Measurements from ENCODE around the gene VSTM2L.

Gene VSTM2L

GRCh38 chr20:37969949-37970855 lies 67.3 kb downstream of the VSTM2L start:
- DNase-seq (ENCODE audit: low spot score), result no peak

- no peak for DNase-seq (ENCODE audit: low spot score)
Measured at GRCh38 chr20:37970856-37971245, 67.9 kb downstream of the VSTM2L start.

- no peak for DNase-seq (ENCODE audit: low spot score)
Measured at GRCh38 chr20:37971561-37972127, 68.7 kb downstream of the VSTM2L start.

DNA sequence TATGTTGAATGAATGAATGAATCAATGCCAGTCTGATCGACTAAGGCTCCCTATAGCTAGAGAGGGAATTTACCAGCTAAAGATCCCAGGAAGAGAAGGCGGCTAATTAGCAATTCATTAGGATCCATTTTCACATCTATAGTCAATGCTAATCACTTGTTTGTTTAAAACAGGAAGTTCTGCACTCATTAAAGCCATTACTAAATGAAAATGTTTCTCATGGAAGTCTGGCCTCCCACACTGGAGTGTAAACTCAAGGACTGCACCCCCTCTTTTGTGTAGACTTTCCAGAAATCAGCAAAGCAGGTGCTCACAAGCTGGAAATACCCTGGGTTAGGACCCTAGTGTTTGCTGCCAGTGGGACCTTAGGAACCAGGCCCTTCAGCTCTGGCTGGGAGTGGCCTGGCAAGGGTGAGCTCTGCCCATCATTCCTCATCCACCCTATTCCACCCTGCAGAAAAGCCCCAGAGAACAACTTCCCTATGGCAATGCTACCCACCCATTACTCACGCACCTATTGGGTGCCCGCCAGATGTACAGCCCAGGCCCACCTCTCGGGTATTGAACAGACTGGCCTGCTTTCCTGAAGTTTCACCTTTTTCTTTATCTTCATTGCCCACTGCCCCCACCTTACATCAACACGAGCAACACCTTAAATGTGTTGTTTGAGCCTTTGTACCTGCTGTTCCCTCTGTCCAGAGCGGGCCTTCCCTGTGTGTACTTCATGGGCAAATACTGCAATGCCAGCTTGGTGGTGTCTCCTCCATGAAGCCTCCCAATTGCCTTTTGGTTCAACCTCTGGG lies 69.5 kb downstream of the VSTM2L start:
- no peak for DNase-seq (ENCODE audit: low spot score)

- no peak for DNase-seq (ENCODE audit: low spot score)
Measured at GRCh38 chr20:37973059-37973910, 70.4 kb downstream of the VSTM2L start.

- DNase-seq (ENCODE audit: low spot score), result no peak
Measured at GRCh38 chr20:37976887-37977286, 74.0 kb downstream of the VSTM2L start.

DNA sequence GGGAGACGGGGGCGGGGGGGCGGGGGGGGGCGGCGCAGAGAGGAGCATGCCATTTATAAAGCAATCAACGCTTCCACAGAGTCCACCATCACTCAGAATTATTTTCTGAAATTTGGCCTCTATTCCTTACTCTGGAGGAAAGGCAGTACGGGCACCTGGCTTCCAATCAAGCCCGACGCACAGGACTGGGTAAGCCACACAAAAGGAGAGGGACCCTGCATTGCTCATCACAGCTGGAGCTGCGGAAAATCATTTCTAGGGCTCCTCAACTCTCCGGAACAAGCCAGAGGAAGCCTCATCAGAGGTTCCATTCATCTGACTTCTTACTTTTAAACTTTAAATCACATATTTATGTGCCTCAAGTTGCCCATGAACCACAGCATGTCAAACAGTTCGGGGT lies 74.4 kb downstream of the VSTM2L start:
- DNase-seq (ENCODE audit: low spot score), result no peak

DNA sequence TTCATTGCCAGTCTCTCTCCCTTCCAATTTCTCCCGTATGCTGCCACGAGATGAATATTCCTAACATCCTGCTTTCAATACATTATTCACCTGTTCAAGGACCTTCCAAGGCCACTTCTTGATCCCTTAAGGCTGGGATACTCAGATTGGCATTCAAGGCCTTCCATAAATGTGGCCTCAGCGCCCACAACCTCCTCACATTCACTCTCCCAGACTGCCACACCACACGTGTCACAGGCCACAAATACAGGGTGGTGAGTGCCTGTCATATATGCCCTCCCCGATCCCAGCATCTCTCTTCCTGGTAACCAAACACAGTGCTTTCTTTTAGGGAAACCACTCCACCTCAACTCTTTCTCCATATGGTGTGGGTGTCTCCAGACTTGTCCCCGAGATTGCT lies 74.9 kb downstream of the VSTM2L start:
- no peak for DNase-seq (ENCODE audit: low spot score)

DNA sequence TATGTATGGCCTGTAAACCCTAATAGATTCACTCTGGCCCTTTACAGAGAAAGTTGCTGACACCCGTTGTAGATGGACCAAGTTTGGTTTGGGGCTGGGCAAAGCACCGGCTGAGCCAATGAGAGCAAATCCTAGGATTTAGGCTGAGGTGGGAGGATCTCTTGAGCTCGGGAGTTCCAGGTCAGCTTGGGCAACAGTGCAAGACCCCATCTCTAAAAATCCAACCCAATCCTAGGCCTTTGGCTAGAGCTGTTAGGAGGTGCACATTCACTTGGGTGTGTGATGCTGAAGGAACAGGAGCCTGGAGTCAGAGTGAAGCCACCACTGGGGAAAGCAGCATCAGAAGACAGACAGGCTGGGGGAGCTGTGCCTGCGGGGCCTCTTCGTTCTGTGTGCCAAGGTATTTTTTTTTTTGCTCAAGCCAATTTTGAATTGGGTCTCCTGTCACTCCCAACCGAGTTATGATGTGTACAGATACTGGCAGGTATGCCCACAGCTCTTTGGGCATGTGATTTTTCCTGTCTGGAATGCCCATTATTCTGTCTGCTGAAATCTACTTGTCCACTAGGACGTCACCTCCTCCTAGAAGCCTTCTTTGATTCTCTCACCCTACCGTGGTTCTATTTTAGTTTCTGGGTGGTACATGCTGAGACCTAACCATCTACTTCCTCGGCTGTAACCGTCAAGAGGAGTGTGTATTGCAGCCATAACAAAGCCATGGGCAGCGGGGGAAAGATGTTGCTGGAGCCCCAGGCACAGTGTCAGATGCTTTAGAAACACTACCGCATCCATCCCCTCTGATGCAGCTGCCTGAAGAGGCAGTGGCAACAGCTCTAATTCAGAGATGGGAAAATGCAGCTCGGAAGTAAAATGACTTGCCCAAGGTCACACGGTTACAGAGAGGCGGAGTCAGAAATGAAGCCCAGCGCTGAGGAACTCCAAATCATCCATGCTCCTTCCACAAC lies 76.4 kb downstream of the VSTM2L start:
- no peak for DNase-seq (ENCODE audit: low spot score)

- DNase-seq (ENCODE audit: low spot score), result no peak
Measured at GRCh38 chr20:37980383-37980782, 77.5 kb downstream of the VSTM2L start.

GRCh38 chr20:37980876-37981275 lies 77.9 kb downstream of the VSTM2L start:
- DNase-seq (ENCODE audit: low spot score), result no peak

GRCh38 chr20:37981568-37981967 lies 78.6 kb downstream of the VSTM2L start:
- DNase-seq (ENCODE audit: low spot score), result no peak

DNA sequence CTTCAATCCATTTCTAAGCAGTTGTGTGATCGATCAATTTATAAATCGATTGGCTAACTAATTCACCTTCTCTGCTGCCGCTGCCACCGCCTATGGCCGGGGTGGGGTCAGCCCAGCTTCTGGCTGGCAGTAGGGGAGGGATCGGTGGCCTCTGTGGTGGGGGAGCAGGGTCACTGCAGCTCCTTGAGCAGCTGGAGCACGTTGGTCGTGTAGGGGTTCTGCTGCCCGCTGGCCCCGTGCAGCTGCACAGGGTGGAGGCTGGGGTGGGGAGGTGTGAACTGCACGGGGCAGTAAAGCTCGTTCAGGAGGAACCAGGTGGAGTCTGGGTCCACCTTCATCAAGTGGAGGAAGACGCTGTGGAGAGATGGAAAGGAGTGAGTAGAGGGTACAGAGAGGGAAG lies 80.4 kb downstream of the VSTM2L start:
- no peak for DNase-seq (ENCODE audit: low spot score)

GRCh38 chr20:37984018-37984785 lies 81.3 kb downstream of the VSTM2L start:
- peak; percentile 70 for DNase-seq (ENCODE audit: low spot score)

DNA sequence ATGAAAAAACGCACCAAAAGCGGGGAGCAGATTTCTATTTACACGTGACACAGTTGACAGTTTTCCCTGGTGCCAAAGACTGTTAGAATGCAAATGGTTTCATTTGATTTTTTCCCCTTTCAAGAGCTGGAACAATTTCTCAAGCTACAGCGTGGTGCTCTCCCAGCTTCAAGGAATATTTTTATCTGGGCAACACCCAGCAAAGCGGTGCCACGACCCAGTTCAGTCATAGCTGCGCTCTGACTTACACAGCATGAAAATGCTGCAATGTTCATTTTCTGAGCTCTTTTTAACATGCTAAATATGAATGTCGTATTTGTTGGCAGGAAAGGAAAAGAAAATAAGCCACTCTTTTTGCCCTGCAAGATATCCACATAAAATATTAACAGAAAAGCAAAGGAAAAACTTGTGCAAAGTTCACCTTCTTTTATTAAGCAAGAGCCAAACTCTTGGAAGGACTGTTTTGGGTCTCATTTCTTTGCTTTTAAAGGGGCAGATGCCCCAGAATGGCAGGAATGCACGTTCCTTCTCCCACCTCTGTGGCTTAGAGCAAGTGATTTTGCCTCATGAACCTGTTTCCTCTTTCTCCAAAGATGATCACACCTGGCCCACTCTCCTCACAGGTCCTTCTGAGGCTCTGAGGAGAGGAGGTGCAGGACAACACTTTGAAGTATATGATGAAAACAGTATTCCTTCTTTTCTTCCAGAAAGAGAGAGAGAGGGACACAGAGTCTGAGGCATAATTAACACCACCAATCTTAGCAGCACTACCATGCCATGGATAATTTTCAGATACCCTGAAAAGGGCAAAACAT lies 83.3 kb downstream of the VSTM2L start:
- no peak for DNase-seq (ENCODE audit: low spot score)

DNA sequence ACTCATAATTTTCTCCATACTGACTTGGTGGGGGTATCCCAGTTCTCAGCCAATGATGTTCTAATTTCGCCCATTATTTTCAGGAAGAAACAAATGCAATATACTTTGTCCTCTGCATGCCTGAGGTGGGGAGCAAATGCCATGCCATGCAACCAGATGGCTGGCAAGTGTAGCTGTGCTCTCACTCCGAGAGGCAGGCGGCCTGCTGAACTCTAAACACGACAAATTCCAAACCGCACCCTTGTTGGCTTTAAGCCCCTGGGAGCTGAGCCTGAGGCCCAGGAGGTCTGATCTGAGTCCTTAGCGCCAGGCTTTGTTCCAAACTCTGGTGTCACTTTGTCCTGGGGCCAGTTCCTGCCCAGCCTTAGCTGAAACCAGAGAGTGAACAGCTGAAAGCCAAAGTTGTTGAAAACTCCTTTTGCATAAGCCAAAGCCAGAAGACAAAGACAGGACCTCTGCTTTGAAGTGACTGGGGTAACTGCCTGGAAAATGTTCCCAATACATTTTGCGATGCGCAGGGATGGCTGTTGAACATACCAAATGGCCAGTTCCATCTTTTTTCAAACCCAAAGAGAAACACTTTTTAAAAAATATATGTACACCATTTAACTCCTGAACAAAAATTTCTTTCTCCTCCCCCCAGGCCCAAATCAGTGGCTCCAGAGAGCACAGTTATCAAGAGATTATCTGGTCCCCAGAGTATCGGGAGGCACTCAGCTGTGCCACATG lies 84.1 kb downstream of the VSTM2L start:
- DNase-seq (ENCODE audit: low spot score), result no peak

- no peak for DNase-seq (ENCODE audit: low spot score)
Measured at GRCh38 chr20:37987602-37988290, 84.8 kb downstream of the VSTM2L start.

All from globus pallidus (tissue), 1 donor.